K562 (cell line): ENCODE measurements around the gene NAA80. TPM values are rescaled to one million over a fixed set of nuclear protein-coding genes. Genes with fewer than 3 reads are reported as not detected.

ENCODE experiments used
- ATAC-seq: fragments of 200-7000 bp; cut with Tn5 transposase; 3 replicates; pipeline ENCODE4 v1.9.1; 2020; ENCODE audit warnings: moderate library complexity
- BruUV-seq: library from RNA; stranded (reverse); fragments of 400-500 nt; replicated peaks from 2 replicates; lab custom pipeline; 2021; lab: Mats Ljungman, UMichigan
- CTCF ChIA-PET: fragments of 300-600 bp; formaldehyde crosslinking; extraction: SDS; loops from one replicate; lab custom pipeline; 2021; ENCODE audit warnings: low intra/inter-chr PET ratio; lab: Yijun Ruan, JAX
- POLR2A ChIA-PET: fragments of 300-600, 350-650 bp; sonication (Branson Sonifier 250); formaldehyde crosslinking; extraction: SDS; loops from one replicate; lab custom pipeline; 2021; ENCODE audit warnings: antibody characterized with exemption, inconsistent platforms; lab: Yijun Ruan, JAX
- DNase-seq, 4 experiments: peaks; one replicate each; pipeline versions ENCODE4 v3.0.0 to v3.0.0-alpha.2; 2011 to 2018; ENCODE audit warnings: low spot score in 3 of 4, mixed read lengths in 3 of 4; ENCODE audit errors: extremely low read depth in 1 of 4
- FAIRE-seq: peaks from 2 replicates; lab custom pipeline; 2011; peaks lifted over from hg19 to GRCh38; lab: Jason Lieb, UNC
- H2AFZ ChIP-seq: 2 replicates; pipeline ENCODE4 v1.6.0; 2011; ENCODE audit warnings: low read depth, low read length, control low read depth, inconsistent platforms
- H3K27ac ChIP-seq: fragments of 200-600 bp; 3 replicates; pipeline ENCODE4 v1.8.0; 2011; ENCODE audit warnings: low read depth, mild to moderate bottlenecking, control low read depth, inconsistent platforms, low read length, moderate library complexity, mixed read lengths; ENCODE audit errors: extremely low read depth
- H3K27me3 ChIP-seq, 2 experiments: fragments of 300-600 bp in 1 of 2; 2 replicates in 1 of 2; 3 replicates in 1 of 2; pipeline versions ENCODE4 v1.6.0 to v1.8.0; 2011; ENCODE audit warnings: inconsistent platforms in 2 of 2, low read length in 2 of 2, mild to moderate bottlenecking in 1 of 2, mixed read lengths in 1 of 2, moderate library complexity in 1 of 2; ENCODE audit not compliant: control insufficient read depth in 2 of 2, insufficient read depth in 2 of 2
- H3K36me3 ChIP-seq: fragments of 300-600 bp; 3 replicates; pipeline ENCODE4 v1.8.0; 2011; ENCODE audit warnings: mild to moderate bottlenecking, low read length, inconsistent platforms; ENCODE audit not compliant: control insufficient read depth, insufficient read depth
- H3K4me1 ChIP-seq, 2 experiments: fragments of 200-600 bp in 1 of 2; replicated peaks in 1 of 2; 2 replicates in 1 of 2; 3 replicates in 1 of 2; pipeline versions ENCODE4 v1.5.1 to v1.8.0; 2011; ENCODE audit warnings: inconsistent platforms in 2 of 2, low read length in 2 of 2, mild to moderate bottlenecking in 1 of 2, mixed read lengths in 1 of 2, moderate library complexity in 1 of 2; ENCODE audit not compliant: control insufficient read depth in 2 of 2, insufficient read depth in 2 of 2
- H3K4me2 ChIP-seq: 2 replicates; pipeline ENCODE4 v1.6.1; 2011; ENCODE audit warnings: low read length, control low read depth, inconsistent platforms, mixed read lengths; ENCODE audit not compliant: insufficient read depth
- H3K4me3 ChIP-seq: fragments of 200-600 bp; sonication (generic), shearing (Covaris generic); 2 replicates; pipeline ENCODE4 v1.5.1; 2016; ENCODE audit warnings: control low read depth, inconsistent platforms
- H3K79me2 ChIP-seq: fragments of 200-600 bp; 3 replicates; pipeline ENCODE4 v1.8.0; 2011; ENCODE audit warnings: low read length, inconsistent platforms; ENCODE audit not compliant: control insufficient read depth, insufficient read depth
- H3K9ac ChIP-seq, 2 experiments: 2 replicates each; pipeline versions ENCODE4 v1.6.0 to v1.6.1; 2011; ENCODE audit warnings: low read depth in 2 of 2, low read length in 2 of 2, control low read depth in 1 of 2, inconsistent platforms in 1 of 2, mild to moderate bottlenecking in 1 of 2, mixed read lengths in 1 of 2; ENCODE audit not compliant: insufficient read depth in 1 of 2
- H3K9me1 ChIP-seq: one replicate; pipeline ENCODE4 v1.6.0; 2011; ENCODE audit warnings: inconsistent platforms, mild to moderate bottlenecking, low read length, moderate library complexity; ENCODE audit not compliant: control insufficient read depth, insufficient read depth
- H3K9me3 ChIP-seq: replicated peaks from 2 replicates; pipeline ENCODE4 v1.5.1; 2011; ENCODE audit warnings: low read depth, low read length, inconsistent platforms; ENCODE audit not compliant: control insufficient read depth, insufficient read depth
- H4K20me1 ChIP-seq: replicated peaks from 2 replicates; pipeline ENCODE4 v1.6.1; 2011; ENCODE audit warnings: low read length, inconsistent platforms, mixed read lengths; ENCODE audit not compliant: control insufficient read depth, insufficient read depth
- ELF1 ChIP-seq: fragments of 200-800 bp; sonication (Bioruptor generic); IDR thresholded peaks from 2 replicates; pipeline ENCODE4 v1.6.1; 2016; ENCODE audit warnings: missing genetic modification characterization, missing compliant biosample characterization
- HEY1 ChIP-seq: fragments of 250-450 bp; sonication (Bioruptor Pico); IDR thresholded peaks from 2 replicates; pipeline ENCODE4 v1.5.0; 2020; ENCODE audit warnings: mild to moderate bottlenecking, moderate library complexity, borderline replicate concordance
- IRF1 ChIP-seq: sonication (generic); formaldehyde crosslinking; IDR thresholded peaks from 2 replicates; pipeline ENCODE4 v1.8.0; 2022; ENCODE audit warnings: missing genetic modification reagents, mild to moderate bottlenecking, borderline replicate concordance
- IRF9 ChIP-seq: fragments of 450-650 bp; IDR thresholded peaks from 2 replicates; pipeline ENCODE4 v1.6.1; 2016; ENCODE audit warnings: missing biosample characterization, missing genetic modification characterization
- JUND ChIP-seq, 2 experiments: IDR thresholded peaks; 2 replicates in 1 of 2; 3 replicates in 1 of 2; pipeline ENCODE4 v1.6.1; 2011; ENCODE audit warnings: borderline replicate concordance in 2 of 2, low read depth in 2 of 2, low read length in 2 of 2, improper control_type of control experiment in 1 of 2, missing biosample characterization in 1 of 2, missing genetic modification characterization in 1 of 2, missing genetic modification reagents in 1 of 2
- MED1 ChIP-seq: sonication (generic); formaldehyde crosslinking; IDR thresholded peaks from 2 replicates; pipeline ENCODE4 v1.8.1; 2023; ENCODE audit warnings: missing genetic modification reagents, borderline replicate concordance
- NFE2 ChIP-seq: IDR thresholded peaks from 2 replicates; pipeline ENCODE4 v1.6.1; 2014; ENCODE audit warnings: antibody characterized with exemption, low read depth
- ZBTB2 ChIP-seq: fragments of 450-650 bp; IDR thresholded peaks from 2 replicates; pipeline ENCODE4 v1.6.1; 2016; ENCODE audit warnings: antibody characterized with exemption
- WGBS: fragments of 100-300 bp; shearing (Covaris generic); methylation state at CpG from one replicate; pipeline ENCODE4 v1.1.6; 2016; ENCODE audit warnings: low coverage, mixed read lengths; ENCODE audit not compliant: insufficient coverage; ENCODE audit errors: missing lambda C conversion rate; 5-methylcytosine and 5-hydroxymethylcytosine counted together
- in situ Hi-C: fragments of 300-500 bp; cut with MboI; formaldehyde crosslinking; loops from 4 replicates; pipeline ENCODE4 v1.15.0; 2018; ENCODE audit warnings: inconsistent platforms, mixed read lengths
- intact Hi-C: fragments of 100-400 bp; cut with micrococcal nuclease; formaldehyde crosslinking; loops from 2 replicates; pipeline ENCODE4 v1.14.2; 2022
- polyA plus RNA-seq, 8 experiments: library from polyadenylated mRNA; depleted of rRNA in 4 of 8; stranded (reverse) in 5 of 8; unstranded in 3 of 8; fragments of >200 nt; fragmentation: Nextera tagmentation in 2 of 8; fragmentation: Illumina TruSeq in 1 of 8; extraction: Ambion mirVana in 2 of 8; extraction: Trizol in 1 of 8; gene quantifications; 2 replicates each; pipeline versions ENCODE4 v1.2.1 to v1.2.3, GENCODE V29; 2011 to 2014; ENCODE audit warnings: inconsistent platforms in 1 of 8, missing spikeins in 1 of 8
- total RNA-seq, 7 experiments: library from RNA; depleted of rRNA in 6 of 7; stranded (reverse); fragments of >200 nt in 6 of 7; fragmentation: Illumina TruSeq in 2 of 7; extraction: Trizol in 2 of 7; gene quantifications; 2 replicates each; pipeline versions ENCODE4 v1.2.1 to v1.2.3, GENCODE V29; 2011 to 2021; ENCODE audit warnings: low replicate concordance in 1 of 7

Gene NAA80
- total and polyA plus RNA-seq, 9 of the 15 experiments (the other 6 are each of a cell fraction or from before 2014, with no cell fraction given) = 0.82 to 24.0 (median 8.6) TPM

GRCh38 chr3:50300681-50301254 lies 1.6 kb upstream of the NAA80 start:
- 73% methylated on average over 5 of the region's 6 CpGs for WGBS
- Histone ChIP-seq H3K9me1 (no peaks in the 10 kb centered on the region), H4K20me1 (no peaks in the 10 kb centered on the region), H3K27me3 (no peaks in the 10 kb centered on the region), H3K27ac (peak overlapping the region; percentile 99), H3K79me2 (peaks cover 49% of the 10 kb centered on the region), H3K9me3 (no peaks in the 10 kb centered on the region), H2AFZ (no peak overlapping the region), H3K4me2 (peak overlapping the region; percentile 94), H3K4me1 (peaks cover 25 to 62% of the 10 kb centered on the region in 2 experiments; a peak in 4 of 5 replicates), H3K9ac (peak overlapping the region; percentile 87 to 94), H3K4me3 (peak overlapping the region; percentile 83), H3K36me3 (peaks cover 19% of the 10 kb centered on the region; the same call in 2 of the 3 replicates)
- no TSS peak for BruUV-seq
- ChIA-PET CTCF (no interaction called here), POLR2A (no interaction called here)
- in situ Hi-C loops = no loop called here
- intact Hi-C loops = no loop called here
- FAIRE-seq (peak; percentile 23), ATAC-seq (no peak), DNase-seq (no peak)
- TF ChIP-seq JUND (IDR thresholded peaks at IDR 0.05; ENCODE audit: borderline replicate concordance, low read depth, low read length) (no peak), JUND (tag; IDR thresholded peaks at IDR 0.05; ENCODE audit: borderline replicate concordance, low read depth, low read length) (no peak), ELF1 (tag) (no peak), IRF9 (no peak), IRF1 (CRISPR knock-in tag) (no peak), MED1 (CRISPR knock-in tag) (no peak), NFE2 (no peak), HEY1 (CRISPR knock-in tag) (no peak), ZBTB2 (no peak)
